NB4 (cell line): Measurements from ENCODE around the gene PLEKHA6.

ENCODE experiments used
- DNase-seq: peaks from one replicate; pipeline ENCODE4 v3.0.0; 2010; ENCODE audit warnings: low read depth
- H3K4me3 ChIP-seq: one replicate; pipeline ENCODE4 v1.5.1; 2011; ENCODE audit warnings: mild to moderate bottlenecking, low read depth, low read length, moderate library complexity
- CTCF ChIP-seq: IDR thresholded peaks from one replicate; pipeline ENCODE4 v1.5.1; 2012; ENCODE audit warnings: low read depth, low read length
- MAX ChIP-seq: IDR thresholded peaks from 2 replicates; pipeline ENCODE4 v1.6.1; 2011; ENCODE audit warnings: low read depth, low read length
- MYC ChIP-seq: IDR thresholded peaks from 2 replicates; pipeline ENCODE4 v1.6.1; 2011; ENCODE audit warnings: low read depth, low read length
- POLR2A ChIP-seq: IDR thresholded peaks from 2 replicates; pipeline ENCODE4 v1.6.1; 2011; ENCODE audit warnings: mild to moderate bottlenecking; ENCODE audit not compliant: insufficient read length; ENCODE audit errors: extremely low read depth

Gene PLEKHA6

GRCh38 chr1:204350857-204351573 lies 8.7 kb downstream of the PLEKHA6 start:
- no peak for DNase-seq
- TF ChIP-seq POLR2A: no peak
- no peak for TF ChIP-seq MYC
- TF ChIP-seq CTCF: no peak
- no peak for TF ChIP-seq MAX
- no peak overlapping the region for H3K4me3 ChIP-seq

GRCh38 chr1:204350312-204350711 lies 9.4 kb downstream of the PLEKHA6 start:
- TF ChIP-seq MAX (no peak), MYC (no peak), CTCF (no peak), POLR2A (no peak)
- no peak for DNase-seq
- no peak overlapping the region for H3K4me3 ChIP-seq

- no peak overlapping the region for H3K4me3 ChIP-seq
- no peak for DNase-seq
- TF ChIP-seq POLR2A (no peak), MYC (no peak), CTCF (no peak), MAX (no peak)
Measured at GRCh38 chr1:204349602-204350001, 10.1 kb downstream of the PLEKHA6 start.

GRCh38 chr1:204348722-204349121 lies 11.0 kb downstream of the PLEKHA6 start:
- H3K4me3 ChIP-seq: no peak overlapping the region
- TF ChIP-seq POLR2A (no peak), MAX (no peak), MYC (no peak), CTCF (no peak)
- DNase-seq: no peak

GRCh38 chr1:204348242-204348641 lies 11.5 kb downstream of the PLEKHA6 start:
- no peak for DNase-seq
- no peak overlapping the region for H3K4me3 ChIP-seq

More at GRCh38 chr1:204348242-204348641, 11.5 kb downstream of the PLEKHA6 start:
- TF ChIP-seq MAX (no peak), CTCF (no peak), MYC (no peak), POLR2A (no peak)
